GM18520 (cell line): ENCODE results near the gene CDH7.

Experiments used
- ATAC-seq: cut with Tn5 transposase; IDR thresholded peaks from one replicate; pipeline ENCODE4 v1.9.1; 2021; ENCODE audit not compliant: unreplicated experiment

Gene CDH7, protein sequence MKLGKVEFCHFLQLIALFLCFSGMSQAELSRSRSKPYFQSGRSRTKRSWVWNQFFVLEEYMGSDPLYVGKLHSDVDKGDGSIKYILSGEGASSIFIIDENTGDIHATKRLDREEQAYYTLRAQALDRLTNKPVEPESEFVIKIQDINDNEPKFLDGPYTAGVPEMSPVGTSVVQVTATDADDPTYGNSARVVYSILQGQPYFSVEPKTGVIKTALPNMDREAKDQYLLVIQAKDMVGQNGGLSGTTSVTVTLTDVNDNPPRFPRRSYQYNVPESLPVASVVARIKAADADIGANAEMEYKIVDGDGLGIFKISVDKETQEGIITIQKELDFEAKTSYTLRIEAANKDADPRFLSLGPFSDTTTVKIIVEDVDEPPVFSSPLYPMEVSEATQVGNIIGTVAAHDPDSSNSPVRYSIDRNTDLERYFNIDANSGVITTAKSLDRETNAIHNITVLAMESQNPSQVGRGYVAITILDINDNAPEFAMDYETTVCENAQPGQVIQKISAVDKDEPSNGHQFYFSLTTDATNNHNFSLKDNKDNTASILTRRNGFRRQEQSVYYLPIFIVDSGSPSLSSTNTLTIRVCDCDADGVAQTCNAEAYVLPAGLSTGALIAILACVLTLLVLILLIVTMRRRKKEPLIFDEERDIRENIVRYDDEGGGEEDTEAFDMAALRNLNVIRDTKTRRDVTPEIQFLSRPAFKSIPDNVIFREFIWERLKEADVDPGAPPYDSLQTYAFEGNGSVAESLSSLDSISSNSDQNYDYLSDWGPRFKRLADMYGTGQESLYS

DNA sequence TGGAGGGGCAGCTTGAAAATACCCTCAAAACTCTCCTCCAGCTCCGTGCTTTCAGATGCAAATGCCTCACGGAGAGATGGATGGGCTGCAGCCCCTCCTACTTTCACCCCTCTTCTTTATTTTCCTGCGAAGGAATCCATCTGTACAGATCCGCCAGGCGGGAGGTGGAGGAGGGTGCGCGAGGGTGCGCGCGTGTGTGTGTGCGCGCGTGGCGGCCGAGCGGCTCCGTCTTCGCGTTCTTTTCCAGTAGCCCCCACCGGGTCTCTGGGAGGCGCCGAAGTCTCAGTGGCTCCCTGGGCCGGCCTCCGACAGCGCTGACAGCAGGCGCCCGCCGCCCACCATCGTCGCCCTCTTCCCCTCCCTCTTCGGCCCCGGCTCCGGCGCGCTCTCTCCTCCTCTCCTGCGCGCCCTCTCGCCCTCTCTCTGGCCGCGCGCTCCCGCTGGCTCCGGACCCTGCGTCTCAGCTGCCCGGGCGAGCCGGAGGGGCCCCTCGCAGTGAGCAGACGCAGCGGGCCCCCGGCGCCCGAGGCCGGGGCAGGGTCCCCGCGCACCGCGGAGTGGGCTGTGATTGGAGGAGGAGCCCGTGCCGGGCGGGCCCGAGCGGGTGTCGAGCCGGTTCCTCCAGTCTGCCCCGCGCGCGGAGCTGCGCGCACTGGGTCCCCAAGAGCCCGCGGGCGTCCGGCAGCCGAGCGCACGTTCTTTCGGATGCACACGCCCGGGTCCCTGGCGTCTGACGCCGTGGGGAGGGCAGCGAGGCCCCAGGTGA, at the start of gene CDH7:
Gene CDH7 (plus strand): TSS at position 624 of the 766 bp plus-strand sequence. CDS start 11,831 bp downstream, outside the sequence.
- ATAC-seq: no peak

DNA sequence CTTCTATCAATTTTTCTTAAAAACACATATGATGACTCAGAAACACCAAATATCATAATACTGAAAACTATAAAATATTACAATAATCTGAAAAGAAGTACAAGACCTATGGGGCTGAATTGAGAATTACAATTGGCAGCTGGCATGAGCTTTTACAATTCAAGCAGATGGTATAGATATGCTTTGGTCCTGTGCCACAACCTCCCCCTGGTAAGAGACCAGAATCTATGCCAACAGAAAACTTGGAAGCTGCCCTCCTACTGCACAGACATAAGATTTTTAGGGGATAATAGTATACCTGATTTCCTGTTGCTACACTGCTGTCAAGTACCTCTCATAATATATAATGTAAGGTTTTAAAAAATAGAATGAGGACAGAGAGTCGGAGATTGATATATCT, 46.8 kb upstream of the CDH7 start:
- ATAC-seq: no peak

DNA sequence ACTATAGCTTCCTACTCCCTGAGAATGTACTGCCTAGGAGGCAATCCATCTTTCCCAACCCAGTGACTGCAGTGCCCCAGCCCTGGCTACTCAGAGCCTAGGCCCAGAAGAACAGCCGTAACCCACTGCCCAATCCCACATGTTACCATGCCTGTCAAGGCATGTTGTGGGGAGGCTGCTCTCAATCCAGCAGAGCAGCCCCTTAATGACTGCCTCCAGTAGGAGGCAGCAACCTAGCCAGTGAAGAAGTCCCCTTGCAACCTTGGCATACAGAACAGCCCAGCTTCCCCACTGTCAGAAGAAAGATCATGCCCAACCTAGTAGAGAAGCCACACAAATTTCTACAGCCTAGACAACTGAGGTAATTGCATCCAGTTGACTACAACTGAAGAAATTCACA, 44.2 kb upstream of the CDH7 start:
- ATAC-seq: no peak

DNA sequence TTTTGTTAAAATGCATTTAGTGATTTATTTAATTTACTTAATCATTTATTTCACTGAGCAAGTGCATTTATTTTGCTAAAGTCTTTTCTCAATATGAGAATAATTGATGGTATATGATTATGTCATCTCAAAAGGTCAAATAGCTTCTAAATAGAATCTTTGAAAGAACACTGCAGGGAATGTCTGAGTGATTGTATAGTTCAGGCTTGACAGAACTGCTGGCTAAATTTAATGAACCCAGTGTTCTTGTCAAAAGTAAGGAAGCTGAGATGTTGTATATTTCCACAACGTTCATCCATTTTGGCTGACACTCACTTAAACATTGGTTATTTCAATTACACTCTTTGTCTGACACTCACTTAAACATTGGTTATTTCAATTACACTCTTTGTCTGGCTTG, 39.3 kb upstream of the CDH7 start:
- no peak for ATAC-seq

DNA sequence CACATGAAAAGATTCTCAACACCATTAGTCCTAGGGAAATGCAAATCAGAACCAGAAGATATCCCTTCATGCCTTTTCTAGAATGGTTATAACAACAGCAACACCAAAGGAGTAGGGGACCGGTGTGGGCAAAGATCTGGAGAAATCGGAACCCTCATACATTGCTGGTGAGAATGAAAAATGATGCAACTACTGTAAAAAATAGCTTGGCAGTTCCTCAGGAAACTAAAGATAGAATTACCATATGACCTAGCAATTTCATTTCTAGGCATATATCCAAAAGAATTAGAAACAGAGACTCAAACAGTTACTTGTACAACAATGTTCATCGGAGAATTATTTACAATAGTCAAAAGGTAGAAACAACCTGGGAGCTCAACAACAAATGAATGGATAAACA, 29.2 kb upstream of the CDH7 start:
- no peak for ATAC-seq

DNA sequence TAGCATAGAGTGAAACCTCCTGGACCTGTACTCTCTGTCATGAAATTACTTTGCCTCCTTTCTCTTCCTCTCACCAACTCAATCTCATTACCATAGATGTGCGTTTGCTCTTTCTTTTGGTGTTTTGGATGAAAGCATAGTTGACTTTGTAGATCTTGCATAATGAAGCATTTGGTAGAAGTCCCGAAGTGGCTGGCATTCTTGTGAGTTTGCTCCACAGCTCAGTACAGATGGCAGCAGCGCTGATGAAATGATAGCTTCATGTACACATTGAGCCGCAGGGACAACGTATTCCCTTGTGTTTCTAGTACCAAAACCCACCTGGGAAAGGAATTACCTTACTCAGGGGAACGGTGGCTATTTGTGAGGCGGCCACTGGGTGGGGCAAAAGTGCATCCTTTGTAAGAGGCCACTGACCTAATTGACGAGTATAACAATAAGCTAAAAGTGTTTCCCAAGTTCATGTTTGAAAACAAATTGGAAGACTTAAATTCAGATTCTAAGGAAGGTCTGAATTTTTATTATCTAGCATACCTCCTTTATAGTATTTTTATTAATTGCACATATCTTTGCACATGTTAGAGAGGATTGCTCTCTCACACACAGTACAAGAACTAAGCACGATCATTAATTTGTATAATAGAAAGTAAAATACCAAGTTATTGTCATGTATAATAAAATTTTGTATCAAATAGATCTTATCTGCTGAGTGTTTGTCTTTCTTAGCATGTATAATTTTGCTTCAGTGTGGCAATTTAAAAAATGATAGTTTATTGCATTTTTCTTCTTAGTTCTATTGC, 25.4 kb upstream of the CDH7 start:
- ATAC-seq: no peak

DNA sequence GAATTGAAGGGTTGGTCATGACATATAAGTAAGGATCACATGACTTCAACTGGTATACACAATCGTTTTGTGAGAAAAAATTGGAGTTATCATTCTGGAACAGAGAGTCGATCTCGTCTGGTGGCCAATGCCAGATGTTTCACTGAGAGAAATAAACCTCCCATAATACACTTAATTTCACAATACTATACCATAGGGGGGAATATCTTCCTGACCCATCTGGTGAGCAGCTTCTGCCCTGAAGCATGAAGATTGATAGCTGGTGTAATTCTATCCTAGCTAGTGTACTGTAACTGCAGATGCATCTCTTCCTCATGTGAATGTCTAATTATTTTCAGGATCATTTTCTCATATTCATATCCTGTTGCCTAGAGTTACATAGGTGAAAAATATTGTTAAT, 15.7 kb upstream of the CDH7 start:
- ATAC-seq: no peak

DNA sequence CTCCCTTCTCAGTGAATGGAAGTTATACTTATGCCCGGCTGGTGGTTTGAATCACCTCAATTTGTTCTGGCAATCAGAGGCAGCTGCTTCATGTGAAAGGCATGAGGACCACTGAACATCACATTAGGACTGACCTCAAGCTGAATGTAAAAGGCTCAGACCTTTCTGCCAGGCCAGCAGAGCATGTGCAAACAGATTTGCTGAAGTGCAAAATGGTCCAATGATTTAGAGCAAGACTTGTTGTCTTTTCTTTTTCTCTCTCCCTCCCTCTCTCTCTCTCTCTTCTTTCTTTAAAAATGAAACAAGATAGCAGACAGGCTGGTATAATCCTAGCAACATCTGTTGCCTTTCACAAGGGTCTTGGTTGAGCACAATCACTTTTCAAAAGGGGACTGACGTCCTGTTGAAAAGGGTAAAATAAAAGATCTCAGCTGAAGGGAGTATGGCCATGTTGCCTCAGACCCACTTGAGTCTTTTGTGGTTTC, 13.3 kb upstream of the CDH7 start:
- ATAC-seq: no peak

DNA sequence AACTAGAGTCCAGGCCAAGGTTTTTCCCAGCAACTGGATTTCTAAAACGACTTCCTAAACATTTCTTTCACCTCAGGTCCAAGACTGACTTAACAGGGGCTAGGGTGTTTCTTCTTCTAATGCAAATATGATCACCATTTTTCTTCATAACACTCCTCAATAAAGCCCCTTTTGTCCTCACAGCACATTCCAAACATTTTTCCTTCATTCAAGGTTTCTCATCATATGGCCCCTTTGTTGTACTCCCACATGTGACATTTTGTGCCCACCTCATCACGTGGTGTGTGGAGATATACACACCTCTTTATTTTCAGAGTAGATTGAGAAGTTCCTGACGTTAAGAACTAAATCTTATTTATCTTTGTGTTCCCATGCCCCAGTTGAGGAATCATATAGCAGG, 3.9 kb upstream of the CDH7 start:
- no peak for ATAC-seq

DNA sequence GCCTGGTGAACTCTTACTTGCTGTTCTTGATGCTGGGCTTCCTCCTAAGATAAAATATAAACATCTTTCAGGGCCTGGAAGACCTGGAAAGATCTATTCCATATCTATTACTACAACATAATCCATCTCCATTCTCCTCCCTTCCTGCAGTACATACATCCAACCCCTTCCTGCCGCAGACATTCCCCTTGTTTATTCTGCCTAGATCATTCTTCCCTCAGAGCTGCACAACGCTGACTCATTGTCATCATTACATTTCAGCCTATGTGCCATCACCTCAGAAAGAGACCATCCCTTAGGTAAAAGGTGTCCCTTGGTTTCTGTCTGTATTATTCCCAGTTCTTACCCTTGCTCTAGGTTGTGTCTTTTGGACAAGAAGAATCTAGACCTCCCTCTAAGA, 2.5 kb upstream of the CDH7 start:
- no peak for ATAC-seq

DNA sequence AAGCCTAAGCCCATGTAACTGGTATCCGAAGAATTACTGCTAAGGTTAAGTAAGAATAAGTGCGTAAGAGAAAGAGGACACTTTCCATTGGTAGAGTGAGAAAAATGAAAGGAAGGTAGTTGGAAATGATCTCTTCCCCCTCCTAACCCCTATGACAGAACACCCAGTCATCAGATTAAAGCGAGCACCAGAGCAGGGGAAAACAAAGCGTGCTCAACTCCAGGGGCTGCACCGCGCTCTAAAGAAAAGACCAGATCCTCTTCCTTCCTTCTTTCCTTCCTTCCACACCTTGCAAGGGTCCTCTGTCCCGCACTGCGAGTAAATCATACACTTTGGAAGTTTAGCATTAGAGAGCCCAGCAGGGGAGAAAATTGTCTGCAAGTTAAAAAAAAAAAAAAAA, 971 bp upstream of the CDH7 start:
- ATAC-seq: no peak

DNA sequence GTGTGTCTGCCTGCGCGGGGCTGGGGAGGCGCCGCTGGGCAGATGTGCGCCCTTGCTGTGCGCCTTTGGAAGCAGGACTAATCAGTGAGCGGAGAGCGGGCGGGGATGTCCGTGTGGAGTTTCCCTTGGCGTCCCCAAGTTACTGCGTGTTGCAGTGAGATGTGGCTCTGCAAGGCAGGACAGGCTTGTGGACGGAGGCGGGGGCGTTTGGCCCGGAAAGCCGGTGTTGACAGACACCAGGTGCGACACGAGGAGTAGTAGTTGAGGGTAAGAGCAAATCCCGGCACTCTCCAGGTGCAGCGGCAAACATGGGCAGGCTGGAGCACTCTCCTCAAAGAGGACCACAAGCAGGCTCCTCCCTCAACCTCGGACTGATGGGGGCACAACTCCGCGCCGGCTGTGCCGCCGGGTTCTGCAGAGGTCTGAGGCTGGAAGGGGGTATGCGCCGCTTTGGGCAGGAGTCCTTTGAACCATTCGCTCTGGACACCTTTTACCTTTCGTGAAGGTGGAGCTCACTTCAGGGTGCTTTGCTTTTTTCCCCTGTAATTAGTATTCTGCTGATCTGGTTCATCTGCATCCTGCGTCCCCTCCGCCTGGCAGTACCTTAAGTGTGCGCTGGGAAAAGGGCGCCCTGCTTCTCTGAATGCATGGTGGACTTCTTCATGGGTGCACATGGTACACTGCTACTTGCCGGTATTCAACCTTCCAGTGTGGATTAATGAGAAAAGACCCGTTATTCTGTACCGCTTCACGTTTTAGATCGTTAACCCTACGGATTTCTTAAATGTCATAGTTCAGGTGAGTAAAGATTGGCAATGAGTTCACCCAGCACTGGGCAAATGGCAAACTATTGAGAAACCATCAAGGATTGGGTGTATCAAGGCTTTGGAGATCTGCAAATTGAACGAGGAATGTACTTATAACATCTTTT, 608 bp downstream of the CDH7 start:
- no peak for ATAC-seq

DNA sequence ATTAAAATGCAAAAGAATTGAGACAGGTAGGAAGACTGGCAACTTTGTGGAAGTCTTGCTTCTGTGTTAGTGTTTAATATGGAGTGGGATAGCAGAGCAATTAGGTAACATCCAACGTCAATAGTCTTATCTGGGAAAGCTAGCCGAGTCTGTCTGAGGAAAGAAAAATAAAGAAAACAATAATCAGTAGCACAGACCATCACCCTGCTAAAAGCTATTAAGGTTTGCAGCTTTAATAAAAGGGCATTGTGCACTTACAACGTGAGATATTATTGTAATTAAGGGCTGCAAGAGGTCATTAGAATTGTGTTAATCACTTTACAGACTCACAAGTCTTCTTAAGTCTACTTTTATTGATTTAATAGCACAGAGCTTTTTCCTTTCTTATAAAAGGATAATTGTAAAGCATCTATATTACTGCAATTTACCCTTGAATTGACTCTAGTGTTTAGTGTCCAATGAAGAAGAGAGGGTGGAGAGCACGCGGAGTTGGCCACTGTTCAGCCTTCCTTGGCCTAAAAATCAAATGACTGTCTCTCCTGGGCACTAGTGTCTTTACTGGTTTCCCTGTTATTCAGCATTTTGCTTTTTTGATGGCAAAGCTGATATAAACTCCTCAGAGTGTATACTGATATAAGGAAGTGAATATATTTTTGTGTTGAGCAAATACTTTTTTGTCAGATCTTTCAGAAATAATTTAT, 2.0 kb downstream of the CDH7 start:
- ATAC-seq: no peak

DNA sequence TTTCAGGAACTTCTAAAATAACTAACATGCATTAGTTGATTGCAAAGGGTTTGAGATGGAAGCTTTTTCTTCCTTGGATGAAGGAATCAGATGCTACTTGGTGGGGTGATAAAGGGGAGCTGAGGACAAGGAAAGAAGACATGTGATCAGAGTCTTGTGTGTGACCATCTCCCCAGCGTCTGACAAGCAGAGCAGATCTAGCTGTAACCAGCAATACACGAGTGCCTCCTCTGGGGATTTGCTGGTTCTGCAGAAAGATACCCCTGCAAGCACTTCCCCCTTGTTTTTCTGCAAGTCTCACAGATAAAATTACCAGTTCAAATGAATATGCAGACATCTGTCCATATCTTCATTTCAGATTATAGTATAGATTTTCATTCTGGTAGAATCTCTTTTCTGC, 2.7 kb downstream of the CDH7 start:
- no peak for ATAC-seq

DNA sequence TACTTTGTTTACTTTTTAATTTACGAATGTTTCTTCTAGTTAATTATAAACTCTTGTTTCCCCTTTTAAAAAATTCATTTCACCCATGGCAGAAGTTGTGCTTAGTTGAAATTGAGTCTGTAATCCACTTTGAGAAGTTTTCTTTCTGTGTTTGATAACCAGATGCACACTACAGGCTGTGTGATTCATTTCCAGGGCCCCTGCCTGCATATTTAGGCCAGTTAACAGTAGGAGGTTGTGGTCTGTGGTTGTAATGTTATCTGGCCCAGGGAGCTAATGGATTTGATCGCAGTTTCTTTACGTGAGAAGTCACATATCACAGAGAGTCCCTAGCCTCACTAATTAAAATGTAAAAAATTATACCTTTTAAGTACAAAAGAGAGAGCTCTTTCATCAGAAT, 3.3 kb downstream of the CDH7 start:
- no peak for ATAC-seq

DNA sequence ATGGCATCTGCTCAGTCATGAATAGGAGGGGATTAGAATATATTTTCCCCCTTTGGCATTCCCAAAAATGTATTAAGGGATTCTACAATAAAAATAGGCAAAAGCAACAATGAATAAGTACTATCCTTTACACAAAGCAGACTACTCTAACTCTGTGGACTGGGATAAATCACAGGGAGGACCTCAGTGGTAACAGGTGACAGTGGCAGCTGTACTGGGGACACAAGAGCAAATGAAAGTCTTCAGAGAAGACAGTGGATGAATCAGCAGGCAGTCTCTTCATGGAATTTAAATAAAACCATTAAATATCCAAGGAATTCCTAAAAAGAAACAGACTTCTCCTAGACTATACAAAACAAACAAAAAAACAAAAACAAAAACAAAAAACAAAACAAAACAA, 4.8 kb downstream of the CDH7 start:
- ATAC-seq: no peak

DNA sequence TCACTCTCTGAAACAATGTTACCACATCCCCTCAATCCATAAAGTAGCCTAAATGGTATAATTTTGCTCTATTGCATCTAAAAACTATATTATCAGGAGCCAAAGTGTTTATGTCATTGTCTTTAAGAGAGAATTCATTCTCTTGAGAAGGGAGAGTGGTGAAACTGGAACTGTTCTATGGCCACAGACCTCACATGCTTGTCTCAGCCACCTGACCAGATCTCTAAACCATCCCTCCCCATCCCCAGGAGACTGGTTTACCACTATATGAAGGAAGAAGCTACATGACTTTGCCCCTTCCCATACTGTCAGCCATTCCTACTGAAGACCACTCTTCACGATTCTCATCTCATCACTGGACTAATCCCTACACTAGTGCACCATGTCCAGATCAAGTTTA, 9.6 kb downstream of the CDH7 start:
- no peak for ATAC-seq

DNA sequence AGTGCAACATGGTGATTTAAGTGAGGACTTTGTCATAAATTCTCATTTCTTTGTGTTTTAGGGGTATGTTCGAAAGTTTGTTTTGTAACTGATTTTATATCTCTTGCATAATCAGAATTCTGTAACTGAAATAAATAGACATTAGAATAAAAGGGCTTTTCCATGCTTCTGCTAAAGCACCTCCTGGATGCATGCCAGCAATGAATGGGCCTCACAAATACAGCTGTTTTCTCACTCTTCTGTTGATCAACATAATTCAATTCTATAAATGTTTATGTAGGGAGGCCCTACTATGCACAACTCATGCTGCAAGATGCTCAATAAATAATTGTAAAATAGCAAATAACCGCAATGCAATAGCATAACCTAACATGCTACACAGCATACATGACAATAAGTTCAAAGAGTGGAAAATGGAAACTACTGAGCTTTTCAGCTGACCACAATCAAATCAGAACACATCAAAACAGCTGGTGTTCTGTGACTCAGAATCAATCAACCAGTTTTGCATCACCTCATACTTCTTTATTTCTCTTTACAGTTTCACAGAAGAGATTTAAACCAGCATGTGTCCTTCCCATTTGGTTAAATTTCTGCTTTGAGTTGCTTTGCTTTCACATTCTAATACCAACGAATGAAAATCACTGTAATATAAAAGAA, 11.0 kb downstream of the CDH7 start:
- no peak for ATAC-seq

DNA sequence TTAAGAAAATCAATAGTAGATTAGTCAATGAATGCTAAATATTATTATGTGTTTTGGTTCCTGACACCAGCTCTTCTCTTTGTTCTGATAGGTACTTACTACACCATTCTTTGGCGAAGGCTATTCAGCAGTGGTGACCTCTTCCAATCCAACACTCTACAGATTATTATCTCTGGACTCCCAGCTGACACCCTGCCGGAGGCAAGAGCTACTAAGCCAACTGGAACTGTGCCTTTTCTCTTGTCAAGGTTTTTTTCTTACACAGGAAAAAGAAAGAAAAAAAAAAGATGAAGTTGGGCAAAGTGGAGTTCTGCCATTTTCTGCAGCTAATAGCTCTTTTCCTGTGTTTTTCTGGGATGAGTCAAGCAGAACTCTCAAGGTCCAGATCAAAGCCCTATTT, 11.7 kb downstream of the CDH7 start:
- no peak for ATAC-seq
